NCI-H1048 (cell line): ENCODE data around the gene VPS52.

Source experiments
- DNase-seq: peaks from one replicate; lab custom pipeline; 2025; lab: John Stamatoyannopoulos, UW

Gene VPS52

DNA sequence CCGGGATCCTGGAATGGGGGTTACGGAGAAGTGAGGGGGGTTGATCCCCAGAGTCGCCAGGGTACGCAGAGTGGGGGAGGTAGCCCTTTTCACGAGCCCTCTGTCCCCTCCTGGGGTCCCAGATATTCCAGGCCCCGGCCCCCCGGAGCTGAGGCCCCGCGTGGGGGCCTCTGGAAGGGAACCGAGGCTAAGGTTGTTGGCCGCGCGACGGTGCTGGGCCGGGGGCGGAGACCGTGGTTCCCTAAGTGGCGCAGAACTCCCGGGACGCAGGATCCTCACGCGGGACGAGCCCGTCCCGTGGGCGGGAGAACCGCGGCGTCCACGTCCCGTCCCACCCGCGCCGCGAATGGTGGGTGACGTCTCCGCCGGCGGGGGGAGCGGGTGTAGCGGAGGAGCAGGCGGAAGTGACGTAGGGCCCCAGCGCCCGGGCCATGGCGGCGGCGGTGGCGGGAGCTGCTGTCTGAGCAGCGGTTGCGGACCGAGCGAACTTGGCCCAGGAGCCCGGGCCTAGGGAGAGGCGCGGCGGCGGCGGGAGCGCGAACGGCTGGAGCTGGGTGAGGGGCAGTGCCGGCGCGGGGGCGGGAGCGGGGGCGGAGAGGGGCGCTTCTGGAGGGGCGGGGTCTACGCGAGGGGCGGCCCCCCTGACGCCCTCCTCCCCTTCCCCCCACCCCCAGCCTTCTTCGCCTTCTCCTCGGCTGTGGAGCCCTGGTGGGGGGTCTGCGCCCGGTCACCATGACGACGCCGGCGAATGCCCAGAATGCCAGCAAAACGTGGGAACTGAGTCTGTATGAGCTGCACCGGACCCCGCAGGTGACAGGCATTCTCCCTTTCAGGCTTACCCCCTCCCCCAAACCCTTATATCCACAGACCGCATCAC is 63.3 kb downstream of the VPS52 start, which contains the start of gene RING1:
TSS of gene RING1 (plus strand) at position 410 of the 877 bp plus-strand sequence. CDS start at position 733, 323 bp downstream.
- DNase-seq = peak; percentile 72

DNA sequence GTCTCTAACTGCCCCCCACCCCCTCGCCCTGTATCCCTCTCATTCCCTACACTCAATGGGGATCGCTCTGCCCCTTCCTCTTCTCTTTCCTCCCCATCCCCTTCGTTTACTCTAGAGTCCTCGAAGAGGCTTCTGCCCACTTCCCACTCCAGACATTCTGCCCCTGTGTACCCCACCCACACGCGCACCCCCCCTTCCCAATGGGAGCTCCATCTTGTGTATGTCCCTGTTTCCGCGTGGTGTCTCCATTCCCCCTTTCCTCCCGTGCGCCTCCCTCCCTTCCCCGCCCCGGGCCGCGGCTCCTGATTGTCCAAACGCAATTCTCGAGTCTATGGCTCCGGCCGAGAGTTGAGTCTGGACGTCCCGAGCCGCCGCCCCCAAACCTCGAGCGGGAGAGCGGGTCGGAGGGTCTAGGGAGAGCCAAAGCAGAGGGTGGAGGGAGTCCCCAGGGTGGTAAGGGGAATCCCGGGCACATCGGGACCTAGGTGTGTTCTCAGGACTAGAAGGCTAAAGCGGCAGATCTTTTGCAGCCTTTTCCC is 64.1 kb downstream of the VPS52 start:
- no peak for DNase-seq

GRCh38 chr6:33206864-33207551 is 64.7 kb downstream of the VPS52 start:
- no peak for DNase-seq

DNA sequence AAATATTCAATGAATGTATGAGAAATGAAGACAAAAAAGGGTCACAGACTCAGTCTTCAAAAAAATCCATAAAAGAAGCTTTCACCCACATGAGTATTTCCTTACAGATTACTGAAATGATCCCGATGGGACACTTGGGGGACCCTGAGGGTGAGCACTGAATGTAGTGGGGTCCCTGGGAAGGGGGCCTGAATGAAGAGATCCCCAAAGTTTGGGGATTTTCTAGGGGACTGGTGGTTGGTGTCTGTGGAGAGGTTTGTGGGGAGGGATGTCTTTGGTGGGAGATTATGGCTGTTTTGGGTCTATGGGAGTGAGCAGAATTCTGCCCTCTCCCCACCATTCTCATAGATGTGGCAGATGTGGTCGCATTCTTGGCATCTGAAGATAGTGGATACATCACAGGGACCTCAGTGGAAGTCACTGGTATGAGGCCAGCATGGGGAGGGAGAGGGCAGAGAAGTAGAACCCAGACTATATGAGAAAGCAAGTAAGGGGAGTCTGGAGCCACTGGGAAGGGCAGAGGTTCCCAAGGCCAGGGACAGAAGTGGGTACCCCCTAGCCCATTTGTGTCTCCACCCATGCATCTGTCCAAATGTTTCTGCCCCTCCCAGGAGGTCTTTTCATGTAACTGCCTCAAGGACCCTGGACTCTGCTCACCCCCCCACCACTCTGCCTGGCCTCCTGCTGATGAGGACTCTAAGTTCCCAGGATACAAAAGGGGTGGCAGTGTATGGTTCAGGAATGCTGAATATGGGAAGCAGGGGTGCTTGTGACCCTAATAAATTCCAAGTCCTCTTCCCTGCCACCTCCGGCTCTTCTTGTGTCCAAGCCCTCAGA is 65.4 kb downstream of the VPS52 start:
- DNase-seq = no peak

DNA sequence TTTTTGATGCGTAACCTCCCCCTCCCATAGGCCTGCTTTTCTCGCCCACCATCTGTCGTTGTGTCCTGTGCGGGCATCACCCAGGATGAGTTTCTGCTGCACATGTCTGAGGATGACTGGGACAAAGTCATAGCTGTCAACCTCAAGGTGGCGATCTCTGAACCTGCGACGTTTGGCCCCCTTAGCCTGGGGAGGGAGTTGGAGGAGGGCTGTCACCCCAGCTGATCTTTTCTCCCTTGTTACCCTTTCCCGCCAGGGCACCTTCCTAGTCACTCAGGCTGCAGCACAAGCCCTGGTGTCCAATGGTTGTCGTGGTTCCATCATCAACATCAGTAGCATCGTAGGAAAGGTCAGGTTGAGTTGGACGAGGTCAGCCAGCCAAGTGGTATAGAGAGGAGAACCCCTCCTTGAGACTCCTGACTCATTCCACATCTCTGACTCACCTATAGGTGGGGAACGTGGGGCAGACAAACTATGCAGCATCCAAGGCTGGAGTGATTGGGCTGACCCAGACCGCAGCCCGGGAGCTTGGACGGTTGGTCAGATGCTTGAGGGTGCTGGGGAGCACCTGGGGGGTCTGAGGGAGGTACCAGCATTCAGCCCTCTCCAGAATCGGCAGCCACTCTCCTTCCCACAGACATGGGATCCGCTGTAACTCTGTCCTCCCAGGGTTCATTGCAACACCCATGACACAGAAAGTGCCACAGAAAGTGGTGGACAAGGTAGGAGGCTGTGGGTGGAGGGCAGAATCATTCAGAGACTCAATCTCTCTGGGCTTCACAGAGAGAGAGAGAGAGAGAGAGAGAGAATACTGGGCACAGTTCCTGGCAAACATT is 66.3 kb downstream of the VPS52 start:
- DNase-seq = no peak

DNA sequence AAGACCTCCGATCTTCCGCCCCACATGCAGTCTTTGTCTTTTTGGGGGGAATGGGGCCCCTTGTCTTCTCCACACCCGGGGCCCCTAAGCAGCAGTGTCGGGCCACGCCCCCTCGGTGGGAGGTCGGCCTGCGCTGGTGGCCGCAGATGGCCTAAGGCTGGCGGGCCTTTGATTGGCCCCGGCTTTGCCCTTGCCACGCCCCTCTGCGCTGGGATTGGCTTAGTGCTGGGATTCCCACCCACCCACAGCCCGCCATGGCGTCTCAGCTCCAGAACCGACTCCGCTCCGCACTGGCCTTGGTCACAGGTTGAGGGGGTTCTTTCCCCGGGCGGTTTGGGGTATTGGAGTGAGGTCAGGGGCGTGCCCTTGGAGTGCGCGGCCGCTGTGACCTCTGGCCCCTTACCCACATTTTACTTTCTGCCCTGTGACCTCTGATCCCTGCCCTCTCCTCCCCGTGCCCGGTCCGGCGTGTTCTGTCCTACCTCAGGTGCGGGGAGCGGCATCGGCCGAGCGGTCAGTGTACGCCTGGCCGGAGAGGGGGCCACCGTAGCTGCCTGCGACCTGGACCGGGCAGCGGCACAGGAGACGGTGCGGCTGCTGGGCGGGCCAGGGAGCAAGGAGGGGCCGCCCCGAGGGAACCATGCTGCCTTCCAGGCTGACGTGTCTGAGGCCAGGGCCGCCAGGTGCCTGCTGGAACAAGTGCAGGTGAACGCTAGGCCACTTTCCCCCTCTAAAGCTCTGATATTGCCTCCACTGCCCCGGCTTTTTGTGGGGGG is 67.1 kb downstream of the VPS52 start, which contains the start of gene HSD17B8:
TSS of gene HSD17B8 (plus strand) at position 241 of the 776 bp plus-strand sequence. CDS start at position 255, 14 bp downstream.
- peak; percentile 86 for DNase-seq

- DNase-seq = no peak
Observed at GRCh38 chr6:33204165-33204414, 67.6 kb downstream of the VPS52 start.

DNA sequence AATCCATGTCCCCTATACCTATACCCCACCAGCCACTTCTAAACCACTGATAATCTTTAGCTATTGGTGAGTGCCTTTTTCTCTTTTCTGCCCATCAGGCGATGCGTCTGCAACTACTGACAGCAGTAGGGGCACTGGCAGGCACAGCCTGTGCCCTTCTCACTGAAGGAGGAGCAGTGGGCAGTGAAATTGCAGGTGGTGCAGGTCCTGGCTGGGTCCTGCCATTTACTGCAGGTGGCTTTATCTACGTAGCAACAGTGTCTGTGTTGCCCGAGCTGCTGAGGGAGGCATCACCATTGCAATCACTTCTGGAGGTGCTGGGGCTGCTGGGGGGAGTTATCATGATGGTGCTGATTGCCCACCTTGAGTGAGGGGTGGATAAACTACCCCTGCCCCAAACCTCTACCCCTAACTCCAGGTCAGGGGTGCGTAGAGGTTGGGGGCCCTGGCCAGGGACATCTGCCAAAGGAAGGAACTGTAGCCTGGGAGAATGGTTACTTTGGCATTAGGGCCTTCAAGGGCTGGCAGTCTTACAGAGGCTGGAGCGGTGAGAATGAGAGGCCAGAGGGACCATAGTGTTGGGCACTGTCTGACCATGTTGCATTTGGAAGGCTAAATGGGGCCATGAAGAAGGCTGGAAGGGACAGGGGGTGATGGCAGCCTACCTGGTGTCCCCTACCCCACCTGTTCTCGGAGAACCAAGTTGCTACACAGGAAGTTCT is 68.1 kb downstream of the VPS52 start:
- DNase-seq = no peak

- no peak for DNase-seq
Observed at GRCh38 chr6:33202799-33203198, 68.9 kb downstream of the VPS52 start.

- no peak for DNase-seq
Observed at GRCh38 chr6:33201935-33202334, 69.7 kb downstream of the VPS52 start.

GRCh38 chr6:33201147-33201545 is 70.5 kb downstream of the VPS52 start:
- DNase-seq = no peak
